ENCODE data around the gene ERCC4.

Gene ERCC4

GRCh38 chr16:13951611-13952010 is 31.7 kb downstream of the ERCC4 start:
- no peak for DNase-seq

- no peak for DNase-seq
These were observed 33.5 kb downstream of the ERCC4 start for GRCh38 chr16:13953501-13953900.

- DNase-seq = no peak
These were observed 36.8 kb downstream of the ERCC4 start for GRCh38 chr16:13956635-13957196.

- DNase-seq = peak; percentile 67
These were observed 37.5 kb downstream of the ERCC4 start for GRCh38 chr16:13957197-13958078.

- DNase-seq = no peak
These were observed 38.5 kb downstream of the ERCC4 start for GRCh38 chr16:13958474-13958873.

GRCh38 chr16:13959626-13960025 is 39.7 kb downstream of the ERCC4 start:
- DNase-seq = no peak

- DNase-seq = no peak
These were observed 41.3 kb downstream of the ERCC4 start for GRCh38 chr16:13961099-13961811.

- DNase-seq = no peak
These were observed 42.3 kb downstream of the ERCC4 start for GRCh38 chr16:13962232-13962631.

GRCh38 chr16:13968835-13969234 is 48.9 kb downstream of the ERCC4 start:
- DNase-seq = no peak

- DNase-seq = no peak
These were observed 49.8 kb downstream of the ERCC4 start for GRCh38 chr16:13969711-13970110.

GRCh38 chr16:13970708-13971422 is 50.9 kb downstream of the ERCC4 start:
- no peak for DNase-seq

GRCh38 chr16:13973321-13974023 is 53.5 kb downstream of the ERCC4 start:
- DNase-seq = no peak

- no peak for DNase-seq
These were observed 57.2 kb downstream of the ERCC4 start for GRCh38 chr16:13977177-13977576.

GRCh38 chr16:13982451-13982850 is 62.5 kb downstream of the ERCC4 start:
- no peak for DNase-seq

GRCh38 chr16:13983625-13984024 is 63.7 kb downstream of the ERCC4 start:
- DNase-seq = no peak

GRCh38 chr16:13984794-13985193 is 64.8 kb downstream of the ERCC4 start:
- no peak for DNase-seq

GRCh38 chr16:13988038-13988437 is 68.1 kb downstream of the ERCC4 start:
- DNase-seq = no peak

- no peak for DNase-seq
These were observed 72.4 kb downstream of the ERCC4 start for GRCh38 chr16:13992322-13992721.

- no peak for DNase-seq
These were observed 73.0 kb downstream of the ERCC4 start for GRCh38 chr16:13992976-13993375.

GRCh38 chr16:13994239-13995106 is 74.5 kb downstream of the ERCC4 start:
- no peak for DNase-seq

GRCh38 chr16:13995194-13995593 is 75.2 kb downstream of the ERCC4 start:
- no peak for DNase-seq
